ENCODE measurements around the gene MRGPRX3. TPM values are rescaled to one million over a fixed set of nuclear protein-coding genes. Genes with fewer than 3 reads are reported as not detected.

MRGPRX3 gene
- not detected for total RNA-seq
- polyA plus RNA-seq, result not detected
- long read RNA-seq, donor 1, result 0 reads
- long read RNA-seq, donor 2, result 0 reads
- long read RNA-seq, donor 3, result 0 reads

DNA sequence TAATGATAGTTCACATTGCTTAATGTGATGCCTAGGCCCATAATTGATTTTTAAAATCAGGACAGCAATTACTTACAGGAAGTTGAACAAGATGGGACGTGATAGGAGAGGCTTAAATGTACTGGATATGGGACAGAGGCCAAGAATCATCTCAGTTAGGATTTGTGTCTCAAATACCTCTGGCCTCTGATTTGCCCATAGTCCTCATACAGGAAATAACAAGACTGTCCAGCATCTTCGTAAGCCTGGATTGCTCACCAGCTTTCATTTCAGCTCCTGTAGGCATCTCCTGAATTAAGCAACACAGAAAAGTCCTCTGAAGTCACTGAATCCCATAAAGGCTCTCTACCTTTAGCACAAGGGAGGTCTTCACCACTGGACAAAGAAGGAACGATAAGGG lies at the start of gene MRGPRX3:
MRGPRX3 (plus strand) TSS at position 231 of the 400 bp plus-strand sequence. CDS start 4,632 bp downstream, outside the sequence.
- intact Hi-C loops (cut with DNase I), result no loop called here
- Histone ChIP-seq H3K4me3 (no peak within 1 kb of the TSS), H3K36me3 (no peaks in the 10 kb centered on the region), H3K4me1 (no peaks in the 10 kb centered on the region), H3K27ac (no peak within 1 kb of the TSS), H3K27me3 (peaks cover 0 to 32% (median 10%) of the 10 kb centered on the region in 7 donors), H3K9me3 (no peaks in the 10 kb centered on the region)
- no peak for ATAC-seq
- TF ChIP-seq, protein P1, sequence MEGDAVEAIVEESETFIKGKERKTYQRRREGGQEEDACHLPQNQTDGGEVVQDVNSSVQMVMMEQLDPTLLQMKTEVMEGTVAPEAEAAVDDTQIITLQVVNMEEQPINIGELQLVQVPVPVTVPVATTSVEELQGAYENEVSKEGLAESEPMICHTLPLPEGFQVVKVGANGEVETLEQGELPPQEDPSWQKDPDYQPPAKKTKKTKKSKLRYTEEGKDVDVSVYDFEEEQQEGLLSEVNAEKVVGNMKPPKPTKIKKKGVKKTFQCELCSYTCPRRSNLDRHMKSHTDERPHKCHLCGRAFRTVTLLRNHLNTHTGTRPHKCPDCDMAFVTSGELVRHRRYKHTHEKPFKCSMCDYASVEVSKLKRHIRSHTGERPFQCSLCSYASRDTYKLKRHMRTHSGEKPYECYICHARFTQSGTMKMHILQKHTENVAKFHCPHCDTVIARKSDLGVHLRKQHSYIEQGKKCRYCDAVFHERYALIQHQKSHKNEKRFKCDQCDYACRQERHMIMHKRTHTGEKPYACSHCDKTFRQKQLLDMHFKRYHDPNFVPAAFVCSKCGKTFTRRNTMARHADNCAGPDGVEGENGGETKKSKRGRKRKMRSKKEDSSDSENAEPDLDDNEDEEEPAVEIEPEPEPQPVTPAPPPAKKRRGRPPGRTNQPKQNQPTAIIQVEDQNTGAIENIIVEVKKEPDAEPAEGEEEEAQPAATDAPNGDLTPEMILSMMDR (IDR thresholded peaks at IDR 0.05), result no peak
- DNase-seq, result no peak
- WGBS, 2 donors, result 43 to 57% methylated on average over 3 of the region's 3 CpGs

DNA sequence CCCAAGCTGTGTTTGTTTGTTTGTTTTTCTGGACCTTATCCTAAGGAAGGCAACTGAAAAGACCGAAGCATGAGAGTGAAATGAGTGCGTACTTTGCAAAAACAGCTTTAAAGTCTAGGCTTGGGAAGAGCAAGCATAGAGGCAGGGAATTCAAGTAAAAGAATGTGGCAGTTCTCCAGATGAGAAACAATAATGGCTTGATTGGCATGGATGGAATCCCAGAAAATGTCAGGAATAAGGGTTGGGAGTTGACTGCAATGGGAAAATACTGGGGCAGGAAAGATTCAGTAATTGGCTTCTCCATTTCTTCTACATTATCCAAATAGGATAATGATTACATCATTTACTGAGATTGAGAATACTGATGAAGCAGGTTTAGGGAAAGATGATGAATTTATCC lies 44.0 kb upstream of the MRGPRX3 start:
- H3K4me1 ChIP-seq, result no peaks in the 10 kb centered on the region
- intact Hi-C loops (cut with DNase I), result no loop called here
- H3K4me3 ChIP-seq, result no peak overlapping the region
- no peak overlapping the region for H3K27ac ChIP-seq
- WGBS, 2 donors, result 97% methylated on average over 2 of the region's 2 CpGs
- DNase-seq, result no peak
- TF ChIP-seq, protein P1 (IDR thresholded peaks at IDR 0.05), result no peak
- no peak for ATAC-seq
- peaks cover 0 to 99% (median 44%) of the 10 kb centered on the region in 9 donors for H3K36me3 ChIP-seq
- no peaks in the 10 kb centered on the region for H3K27me3 ChIP-seq
- no peaks in the 10 kb centered on the region for H3K9me3 ChIP-seq

DNA sequence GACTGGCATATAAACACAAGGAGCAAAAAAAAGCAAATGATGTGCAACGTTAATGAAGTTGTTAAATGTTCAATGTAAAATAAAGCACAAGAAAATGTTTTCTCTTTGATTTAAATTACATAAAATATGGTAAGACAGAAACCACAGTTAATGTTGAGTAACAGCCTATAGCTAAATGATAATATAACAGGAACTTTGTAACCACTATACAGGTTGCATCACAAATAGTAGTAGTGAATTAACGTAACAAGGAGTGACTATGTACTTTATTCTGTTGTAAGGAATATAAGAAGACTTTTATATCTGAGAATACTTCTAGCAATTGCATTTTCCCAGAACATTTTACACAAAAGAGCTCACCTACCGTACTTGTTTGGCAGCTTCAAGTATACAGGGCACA lies 43.4 kb upstream of the MRGPRX3 start:
- peaks cover 0 to 99% (median 48%) of the 10 kb centered on the region in 9 donors for H3K36me3 ChIP-seq
- no peak overlapping the region for H3K4me3 ChIP-seq
- H3K9me3 ChIP-seq, result no peaks in the 10 kb centered on the region
- no peaks in the 10 kb centered on the region for H3K4me1 ChIP-seq
- ATAC-seq, result no peak
- intact Hi-C loops (cut with DNase I), result no loop called here
- no peak overlapping the region for H3K27ac ChIP-seq
- WGBS, 2 donors, result 93 to 94% methylated on average over 3 of the region's 3 CpGs
- no peaks in the 10 kb centered on the region for H3K27me3 ChIP-seq
- TF ChIP-seq, protein P1 (IDR thresholded peaks at IDR 0.05), result no peak
- no peak for DNase-seq

DNA sequence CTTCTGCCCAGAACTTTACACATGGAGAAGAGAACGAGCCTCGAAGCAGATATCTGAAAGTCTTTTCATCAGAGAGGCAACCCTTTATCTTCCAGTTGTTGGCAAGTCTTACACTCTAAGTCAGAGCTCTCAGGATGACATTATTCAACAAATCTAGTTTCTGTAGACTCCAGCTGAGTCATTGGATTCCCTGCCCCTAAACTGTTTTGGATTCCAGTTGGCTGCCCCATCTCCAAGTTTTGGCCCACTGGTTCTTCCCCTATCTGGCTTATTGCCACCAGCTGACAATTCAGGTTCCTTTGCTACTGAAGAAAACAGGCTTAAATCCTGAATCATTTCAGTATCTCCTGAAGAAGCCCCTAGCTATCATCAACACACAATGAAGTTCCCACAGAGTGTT lies 40.6 kb upstream of the MRGPRX3 start:
- no peak for DNase-seq
- no peaks in the 10 kb centered on the region for H3K9me3 ChIP-seq
- TF ChIP-seq, protein P1 (IDR thresholded peaks at IDR 0.05), result no peak
- intact Hi-C loops (cut with DNase I), result no loop called here
- H3K27me3 ChIP-seq, result no peaks in the 10 kb centered on the region
- ATAC-seq, result no peak
- peaks cover 0 to 100% (median 59%) of the 10 kb centered on the region in 9 donors for H3K36me3 ChIP-seq
- 90 to 93% methylated on average over 2 of the region's 2 CpGs for WGBS, 2 donors
- no peaks in the 10 kb centered on the region for H3K4me1 ChIP-seq
- H3K4me3 ChIP-seq, result no peak overlapping the region
- H3K27ac ChIP-seq, result no peak overlapping the region

All from heart right ventricle (tissue), 16 donors.